Pancreas (tissue), 10 donors: ENCODE results near the gene IL36RN. TPM values are rescaled to one million over a fixed set of nuclear protein-coding genes. Genes with fewer than 3 reads are reported as not detected.

Source experiments
- ATAC-seq, 4 donors: fragments of 200-7000 bp; cut with Tn5 transposase; one replicate each; pipeline versions ENCODE4 v1.8.0 to v1.9.1; 2020; ENCODE audit warnings: mild to moderate bottlenecking in 4 of 4, moderate library complexity in 4 of 4
- DNase-seq, 6 donors: peaks; one replicate each; pipeline ENCODE4 v3.0.0-alpha.2; 2020
- FAIRE-seq: peaks from 2 replicates; lab custom pipeline; 2012; peaks lifted over from hg19 to GRCh38; lab: Jason Lieb, UNC
- H3K27ac ChIP-seq, 4 donors: fragments of 200-600 bp; sonication (generic); 1 replicate in 3 of 4; 2 replicates in 1 of 4; pipeline versions ENCODE4 v1.5.0 to v1.8.0; 2020
- H3K27me3 ChIP-seq, 4 donors: fragments of 200-600 bp; one replicate each; pipeline ENCODE4 v1.8.0; 2021
- H3K36me3 ChIP-seq, 3 donors: fragments of 200-600 bp; sonication (generic) in 1 of 3; one replicate each; pipeline versions ENCODE4 v1.5.0 to v1.8.0; 2020 to 2021
- H3K4me1 ChIP-seq, 3 donors: fragments of 200-600 bp; one replicate each; pipeline ENCODE4 v1.8.0; 2021
- H3K4me3 ChIP-seq, 4 donors: fragments of 200-600 bp; sonication (generic) in 2 of 4; one replicate each; pipeline versions ENCODE4 v1.5.0 to v1.8.0; 2020 to 2021
- H3K9me3 ChIP-seq, 4 donors: fragments of 200-600 bp; one replicate each; pipeline ENCODE4 v1.8.0; 2021
- WGBS, 2 donors: extraction: QIAGEN DNeasy Blood & Tissue Kit; methylation state at CpG; one replicate each; pipeline ENCODE4 v1.1.7; 2013; 5-methylcytosine and 5-hydroxymethylcytosine counted together
- intact Hi-C, 3 donors: fragments of 100-400 bp; cut with DNase I; formaldehyde crosslinking; loops; one replicate each; pipeline versions ENCODE4 v1.11.1 to v1.14.2; 2022
- polyA plus RNA-seq, 2 donors: library from polyadenylated mRNA; stranded (reverse); fragments of 200-250 nt; gene quantifications; one replicate each; pipeline ENCODE4 v1.2.3, GENCODE V29; 2013
- total RNA-seq, 6 donors: library from RNA; stranded (reverse); fragmentation: NEBNext Ultra II Directional in 4 of 6; extraction: Animal tissue kit (Norgen Biotek cat#: 25700) in 4 of 6; gene quantifications; one replicate each; pipeline versions ENCODE4 v1.2.1 to v1.2.4, GENCODE V29; 2021 to 2023
- TF ChIP-seq, protein P1 (sequence below), 4 donors: fragments of 200-600 bp; sonication (generic) in 3 of 4; IDR thresholded peaks; one replicate each; pipeline versions ENCODE4 v1.5.0 to v1.8.0; 2021; ENCODE audit warnings: antibody characterized with exemption in 4 of 4
- donor health status: healthy with polysubstance abuse.
- donor health status: DM: no; HTN: no; CAD: no; lungs with moderate emphysema.
- donor health status: DM: no; HTN: no; CAD: no.
- donor health status: control.
- donor health status: control.
- donor health status: Bipolar disorder and iron deficiency.
- donor health status: DM: yes; HTN: yes; CAD: no.
- donor health status: DM: no; HTN: no; CAD: no.
- donor health status: DM: no; HTN: no; CAD: no.
- donor health status: DM: yes; HTN: yes; CAD: no.

The IL36RN gene
- total and polyA plus RNA-seq, 8 donors, result not detected

GRCh38 chr2:113061896-113062770, 3.1 kb downstream of the IL36RN start:
- FAIRE-seq, result no peak
- H3K27me3 ChIP-seq, result no peaks in the 10 kb centered on the region
- WGBS, 2 donors, result 75 to 78% methylated on average over 18 of the region's 18 CpGs
- no peaks in the 10 kb centered on the region for H3K36me3 ChIP-seq
- no peaks in the 10 kb centered on the region for H3K9me3 ChIP-seq
- H3K4me3 ChIP-seq, result no peak overlapping the region
- DNase-seq, result peak in 1 of 6 donors; percentile 52
- TF ChIP-seq, protein P1, sequence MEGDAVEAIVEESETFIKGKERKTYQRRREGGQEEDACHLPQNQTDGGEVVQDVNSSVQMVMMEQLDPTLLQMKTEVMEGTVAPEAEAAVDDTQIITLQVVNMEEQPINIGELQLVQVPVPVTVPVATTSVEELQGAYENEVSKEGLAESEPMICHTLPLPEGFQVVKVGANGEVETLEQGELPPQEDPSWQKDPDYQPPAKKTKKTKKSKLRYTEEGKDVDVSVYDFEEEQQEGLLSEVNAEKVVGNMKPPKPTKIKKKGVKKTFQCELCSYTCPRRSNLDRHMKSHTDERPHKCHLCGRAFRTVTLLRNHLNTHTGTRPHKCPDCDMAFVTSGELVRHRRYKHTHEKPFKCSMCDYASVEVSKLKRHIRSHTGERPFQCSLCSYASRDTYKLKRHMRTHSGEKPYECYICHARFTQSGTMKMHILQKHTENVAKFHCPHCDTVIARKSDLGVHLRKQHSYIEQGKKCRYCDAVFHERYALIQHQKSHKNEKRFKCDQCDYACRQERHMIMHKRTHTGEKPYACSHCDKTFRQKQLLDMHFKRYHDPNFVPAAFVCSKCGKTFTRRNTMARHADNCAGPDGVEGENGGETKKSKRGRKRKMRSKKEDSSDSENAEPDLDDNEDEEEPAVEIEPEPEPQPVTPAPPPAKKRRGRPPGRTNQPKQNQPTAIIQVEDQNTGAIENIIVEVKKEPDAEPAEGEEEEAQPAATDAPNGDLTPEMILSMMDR (IDR thresholded peaks at IDR 0.05), result no peak
- intact Hi-C loops, result no loop called here
- ATAC-seq, result no peak
- no peaks in the 10 kb centered on the region for H3K4me1 ChIP-seq
- no peak overlapping the region for H3K27ac ChIP-seq

- Histone ChIP-seq H3K27me3 (no peaks in the 10 kb centered on the region), H3K27ac (no peak overlapping the region), H3K9me3 (no peaks in the 10 kb centered on the region), H3K36me3 (no peaks in the 10 kb centered on the region), H3K4me3 (no peak overlapping the region), H3K4me1 (no peaks in the 10 kb centered on the region)
- TF ChIP-seq, protein P1 (IDR thresholded peaks at IDR 0.05), result no peak
- FAIRE-seq, result no peak
- DNase-seq, result no peak
- WGBS, 2 donors, result 86 to 87% methylated on average over 5 of the region's 5 CpGs
- intact Hi-C loops, result no loop called here
- no peak for ATAC-seq
These were observed 5.3 kb downstream of the IL36RN start for GRCh38 chr2:113064281-113064680.

GRCh38 chr2:113064898-113065297, 5.9 kb downstream of the IL36RN start:
- H3K36me3 ChIP-seq, result no peaks in the 10 kb centered on the region
- TF ChIP-seq, protein P1 (IDR thresholded peaks at IDR 0.05), result no peak
- H3K4me3 ChIP-seq, result no peak overlapping the region
- H3K27me3 ChIP-seq, result no peaks in the 10 kb centered on the region
- no peaks in the 10 kb centered on the region for H3K4me1 ChIP-seq
- WGBS, 2 donors, result 71 to 87% methylated on average over 1 of the region's 1 CpG
- no peaks in the 10 kb centered on the region for H3K9me3 ChIP-seq
- intact Hi-C loops, result no loop called here
- no peak for DNase-seq
- no peak overlapping the region for H3K27ac ChIP-seq
- no peak for FAIRE-seq
- no peak for ATAC-seq

DNA sequence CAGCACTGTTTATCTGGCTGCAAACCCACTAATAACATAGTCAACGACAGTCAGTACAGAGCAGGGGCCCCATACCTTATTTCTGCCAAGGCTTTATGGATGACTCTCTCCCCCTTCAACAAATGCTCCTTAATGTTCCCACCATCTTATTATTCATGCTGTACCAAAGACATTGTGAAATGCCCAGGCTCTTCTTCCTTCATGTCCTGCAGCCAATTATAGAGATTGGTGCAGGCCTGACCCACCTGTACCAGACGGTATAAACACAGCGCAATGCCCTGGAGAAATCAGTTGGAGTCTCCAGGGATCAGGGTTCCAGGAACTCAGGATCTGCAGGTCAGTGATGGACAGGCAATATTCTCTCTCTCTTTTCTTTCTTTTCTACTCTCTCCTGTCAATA, 8.7 kb downstream of the IL36RN start, which contains the start of gene IL1F10:
Gene IL1F10, plus strand, starts transcription at position 290 of the 400 bp plus-strand sequence. CDS start 4,769 bp downstream, outside the sequence.
- no peak for FAIRE-seq
- WGBS, 2 donors, result 82 to 91% methylated on average over 3 of the region's 3 CpGs
- Histone ChIP-seq H3K4me3 (no peak within 1 kb of the TSS), H3K9me3 (no peaks in the 10 kb centered on the region), H3K36me3 (no peaks in the 10 kb centered on the region), H3K27me3 (no peaks in the 10 kb centered on the region), H3K27ac (no peak within 1 kb of the TSS), H3K4me1 (no peaks in the 10 kb centered on the region)
- ATAC-seq, result no peak
- DNase-seq, result no peak
- TF ChIP-seq, protein P1 (IDR thresholded peaks at IDR 0.05), result no peak
- intact Hi-C loops, result no loop called here

- no peaks in the 10 kb centered on the region for H3K27me3 ChIP-seq
- TF ChIP-seq, protein P1 (IDR thresholded peaks at IDR 0.05), result no peak
- intact Hi-C loops, result no loop called here
- DNase-seq (no peak), ATAC-seq (no peak), FAIRE-seq (no peak)
- H3K9me3 ChIP-seq, result no peaks in the 10 kb centered on the region
- H3K36me3 ChIP-seq, result no peaks in the 10 kb centered on the region
- no peaks in the 10 kb centered on the region for H3K4me1 ChIP-seq
- H3K4me3 ChIP-seq, result no peak overlapping the region
- 67 to 74% methylated on average over 2 of the region's 2 CpGs for WGBS, 2 donors
- H3K27ac ChIP-seq, result no peak overlapping the region
These were observed 9.3 kb downstream of the IL36RN start for GRCh38 chr2:113068249-113068648.
